GM19455 (cell line): Measurements from ENCODE around the gene CLPSL2.

ENCODE experiments used
- ATAC-seq: cut with Tn5 transposase; IDR thresholded peaks from one replicate; pipeline ENCODE4 v1.9.1; 2021; ENCODE audit not compliant: unreplicated experiment

The CLPSL2 gene

DNA sequence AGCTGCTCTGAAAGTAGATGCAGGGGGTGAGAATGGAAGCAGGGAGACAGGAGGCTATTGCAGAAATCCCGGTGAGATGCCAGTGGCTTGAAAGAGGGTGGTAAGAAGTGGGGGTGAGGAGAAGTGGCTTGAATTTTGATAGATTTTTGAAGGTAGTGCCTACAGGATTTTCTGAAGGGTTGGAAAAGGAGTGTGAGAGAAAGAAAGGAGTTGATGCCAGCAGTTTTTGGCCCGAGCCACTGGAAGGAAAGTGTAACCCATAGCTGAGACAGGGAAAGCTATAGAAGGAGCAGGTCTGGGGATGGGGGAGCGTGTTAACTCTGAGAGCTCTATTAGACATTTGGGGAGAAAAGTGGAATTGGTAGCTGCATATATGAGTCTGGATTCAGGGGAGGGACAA lies 29.9 kb upstream of the CLPSL2 start:
- ATAC-seq, result no peak

- ATAC-seq, result no peak
These were observed 28.5 kb upstream of the CLPSL2 start for GRCh38 chr6:35747877-35748276.

DNA sequence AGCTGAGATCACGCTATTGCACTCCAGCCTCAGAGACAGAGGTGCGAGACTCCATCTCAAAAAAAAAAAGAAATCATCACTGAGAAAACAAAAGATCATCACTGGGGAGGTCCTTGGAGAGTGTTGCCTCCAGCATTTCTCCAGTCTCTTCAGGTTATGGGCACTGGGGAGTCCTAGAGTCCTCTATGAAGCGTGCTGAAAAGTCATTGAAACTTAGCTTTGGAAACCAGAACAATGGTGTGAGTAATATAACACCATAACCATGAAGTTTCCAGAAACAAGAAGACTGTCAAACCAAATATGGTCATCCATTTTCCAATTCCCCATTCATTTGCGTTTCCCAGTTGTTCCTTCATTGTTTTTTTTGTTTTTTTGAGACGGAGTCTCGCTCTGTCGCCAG lies 25.8 kb upstream of the CLPSL2 start:
- no peak for ATAC-seq

- no peak for ATAC-seq
These were observed 24.8 kb upstream of the CLPSL2 start for GRCh38 chr6:35751594-35751993.

GRCh38 chr6:35752330-35752729 lies 24.1 kb upstream of the CLPSL2 start:
- no peak for ATAC-seq

GRCh38 chr6:35754452-35755277 lies 21.7 kb upstream of the CLPSL2 start:
- no peak for ATAC-seq

GRCh38 chr6:35755278-35755924 lies 21.0 kb upstream of the CLPSL2 start:
- ATAC-seq, result no peak

DNA sequence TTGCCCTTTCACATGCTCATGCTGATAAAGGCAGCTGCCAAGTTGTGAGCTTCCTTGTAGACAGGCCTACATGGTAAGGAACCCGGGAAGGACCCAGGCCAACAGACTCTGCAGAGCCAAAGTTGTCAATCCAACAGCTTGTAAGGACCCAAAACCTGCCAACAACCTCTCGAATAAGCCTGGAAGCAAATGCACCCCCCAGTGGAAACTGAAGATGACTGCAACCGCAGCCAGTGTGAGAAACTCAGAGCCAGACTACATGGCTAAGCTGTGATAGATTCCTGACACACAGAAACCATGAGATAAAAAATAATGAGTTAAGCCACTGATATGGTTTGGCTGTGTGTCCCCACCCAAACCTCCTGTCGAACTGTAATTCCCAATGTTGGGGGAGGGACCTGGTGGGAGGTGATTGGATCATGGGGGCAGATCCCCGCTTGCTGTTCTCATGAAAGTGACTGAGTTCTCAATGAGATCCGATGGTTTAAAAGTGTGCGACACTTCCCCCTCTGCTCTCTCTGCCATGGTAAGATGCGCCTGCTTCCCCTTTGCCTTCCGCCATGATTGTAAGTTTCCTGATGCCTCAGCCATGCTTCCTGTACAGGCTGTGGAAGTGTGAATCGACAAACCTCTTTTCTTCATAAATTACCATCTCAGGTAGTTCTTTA lies 18.8 kb upstream of the CLPSL2 start:
- ATAC-seq, result no peak

DNA sequence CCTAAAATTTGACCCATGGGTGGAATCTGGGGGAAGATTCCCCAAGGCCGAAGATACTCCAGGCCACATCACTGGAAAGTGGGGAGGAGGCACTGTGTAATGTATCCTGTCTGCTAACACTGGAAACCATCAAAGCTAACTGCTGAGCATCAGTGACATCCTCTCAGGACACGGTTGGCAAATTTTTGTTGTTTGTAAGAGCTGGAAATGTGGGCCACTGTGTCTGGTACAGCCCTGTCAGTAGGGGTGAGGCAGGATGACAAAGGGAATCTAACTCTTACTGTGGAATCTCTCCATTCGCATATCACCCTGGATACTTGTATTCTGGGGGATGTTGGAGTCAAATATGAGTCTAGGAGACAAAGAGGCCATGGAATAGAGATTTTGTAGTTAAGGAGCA lies 17.0 kb upstream of the CLPSL2 start:
- no peak for ATAC-seq

- ATAC-seq, result no peak
These were observed 10.7 kb upstream of the CLPSL2 start for GRCh38 chr6:35765739-35766138.

GRCh38 chr6:35769211-35769610 lies 7.2 kb upstream of the CLPSL2 start:
- ATAC-seq, result no peak

DNA sequence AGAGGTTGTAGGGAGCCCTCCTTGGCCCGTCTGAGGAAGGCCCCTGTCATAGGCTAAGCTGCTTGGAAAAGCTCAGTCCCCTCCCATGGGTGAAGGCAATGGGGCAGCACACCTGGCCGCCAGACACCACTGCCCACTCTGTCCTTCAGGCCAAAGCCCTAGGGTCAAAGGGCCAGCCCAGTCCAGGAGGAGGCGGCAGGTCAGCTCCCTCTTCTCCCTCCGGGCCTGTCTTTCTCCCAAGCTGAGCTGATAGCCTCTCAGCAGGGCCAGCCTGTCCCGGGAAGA lies 5.1 kb upstream of the CLPSL2 start:
- no peak for ATAC-seq

DNA sequence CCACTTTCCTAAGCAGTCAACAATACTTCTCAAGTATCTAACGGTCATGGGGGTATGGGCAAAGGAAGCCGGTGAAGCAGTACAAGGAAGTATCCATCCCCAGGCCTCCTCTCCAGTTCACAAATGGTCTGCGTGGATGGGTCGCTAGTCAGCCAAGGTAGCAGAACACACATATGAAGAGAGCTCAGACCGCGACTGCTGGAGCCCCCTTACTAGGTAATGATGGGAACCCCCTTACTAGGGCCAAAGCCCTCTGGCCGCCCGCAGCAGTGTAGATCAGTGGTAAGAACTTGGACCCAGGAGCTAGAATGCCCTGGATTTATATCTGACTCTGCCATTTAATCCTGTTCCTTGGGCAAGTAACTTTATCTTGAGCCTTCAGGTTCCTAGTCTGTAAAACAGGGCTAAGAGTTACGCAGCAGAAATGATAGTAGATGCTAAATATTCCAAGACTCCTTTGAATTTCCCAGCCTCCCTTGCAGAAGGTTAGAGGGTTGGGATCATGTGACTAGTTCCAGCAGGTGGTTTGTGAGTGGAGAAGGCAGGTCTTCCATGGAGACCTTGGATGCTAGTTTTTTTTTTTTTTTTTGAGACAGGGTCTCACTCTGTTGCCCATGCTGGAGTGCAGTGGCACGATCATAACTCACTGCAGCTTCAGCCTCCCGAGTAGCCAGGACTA lies 2.1 kb upstream of the CLPSL2 start:
- ATAC-seq, result no peak

DNA sequence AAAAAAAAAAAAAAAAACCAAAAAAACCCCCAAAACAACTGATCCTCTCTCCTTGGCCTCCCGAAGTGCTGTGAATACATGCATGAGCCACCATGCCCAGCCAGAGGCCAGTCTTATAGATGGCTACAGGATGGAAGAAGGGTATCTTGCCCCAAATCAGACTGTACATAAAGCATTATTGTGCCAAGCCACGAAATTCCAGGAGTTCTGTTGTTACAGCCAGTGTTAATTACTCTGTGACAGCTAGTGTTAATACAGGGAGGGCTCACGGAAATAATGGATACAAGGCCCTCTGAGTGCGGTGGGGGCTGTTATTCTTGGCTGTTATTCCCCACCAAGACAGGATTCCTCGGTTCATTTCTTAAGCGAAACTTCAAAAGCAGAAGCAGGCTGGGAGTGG lies 1.4 kb upstream of the CLPSL2 start:
- no peak for ATAC-seq

- ATAC-seq, result no peak
These were observed 1.1 kb downstream of the CLPSL2 start for GRCh38 chr6:35777356-35778102.

DNA sequence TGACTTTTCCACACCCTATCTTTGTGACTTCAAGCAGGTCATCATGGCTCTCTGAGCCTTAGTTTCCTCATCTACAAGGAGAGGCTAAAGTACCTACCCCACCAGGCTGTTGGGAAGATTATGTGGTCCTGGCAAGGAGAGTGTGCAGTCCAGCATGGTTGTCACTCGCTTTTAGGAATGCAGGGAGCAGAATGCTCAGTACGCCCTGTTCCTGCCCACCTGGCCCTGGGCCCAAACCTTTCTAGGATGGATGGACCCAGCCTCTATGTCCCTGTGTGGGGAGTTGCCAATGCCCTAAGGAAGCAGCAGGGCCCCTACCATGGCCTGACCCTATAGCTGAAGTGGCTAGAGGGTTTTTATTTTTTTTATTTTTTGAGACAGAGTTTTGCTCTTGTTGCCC lies 2.0 kb downstream of the CLPSL2 start:
- ATAC-seq, result no peak

DNA sequence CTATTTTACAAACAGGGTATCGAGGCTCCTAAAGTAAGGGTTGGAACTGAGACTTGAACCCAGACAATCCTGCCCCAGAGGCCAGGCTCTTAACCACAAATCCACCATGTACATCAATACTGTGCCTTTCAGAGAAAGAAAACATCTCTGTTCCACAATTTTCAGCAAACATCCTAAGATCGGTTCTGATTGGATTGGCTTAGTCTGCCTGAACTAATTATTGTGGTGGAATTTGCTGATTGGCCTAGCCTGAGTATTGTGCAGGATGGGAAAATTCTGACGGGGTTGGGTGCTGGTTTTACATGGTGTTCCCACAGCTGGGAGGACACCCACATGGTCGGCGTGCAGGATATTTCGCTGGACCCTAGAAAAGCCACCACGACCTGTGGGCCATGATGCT lies 4.3 kb downstream of the CLPSL2 start, which contains the start of gene CLPSL1:
Gene CLPSL1 (plus strand): TSS at position 301 of the 400 bp plus-strand sequence. CDS start 92 bp downstream, at position 393.
- no peak for ATAC-seq

GRCh38 chr6:35781290-35781689 lies 4.9 kb downstream of the CLPSL2 start:
- ATAC-seq, result no peak

DNA sequence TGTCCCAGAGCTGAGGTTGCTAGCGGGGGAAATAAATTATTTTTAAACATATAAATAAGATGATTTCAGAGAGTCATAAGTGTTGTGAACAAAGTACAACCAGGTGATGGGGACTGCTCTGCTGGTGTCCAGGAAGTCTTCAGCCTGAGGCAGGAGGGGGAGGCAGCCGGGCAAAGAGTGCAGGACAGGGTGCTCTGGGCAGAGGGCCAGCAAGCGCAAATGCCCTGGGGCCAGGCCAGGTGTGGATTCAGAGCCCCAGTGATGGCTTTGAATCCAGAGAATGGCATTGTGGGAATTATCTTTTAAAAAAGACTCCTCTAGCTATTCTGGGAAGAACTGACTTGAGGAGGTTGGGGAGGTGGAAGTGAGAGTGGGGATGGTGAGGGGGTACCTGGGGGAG lies 6.0 kb downstream of the CLPSL2 start:
- ATAC-seq, result no peak

GRCh38 chr6:35784200-35784599 lies 7.8 kb downstream of the CLPSL2 start:
- ATAC-seq, result no peak

DNA sequence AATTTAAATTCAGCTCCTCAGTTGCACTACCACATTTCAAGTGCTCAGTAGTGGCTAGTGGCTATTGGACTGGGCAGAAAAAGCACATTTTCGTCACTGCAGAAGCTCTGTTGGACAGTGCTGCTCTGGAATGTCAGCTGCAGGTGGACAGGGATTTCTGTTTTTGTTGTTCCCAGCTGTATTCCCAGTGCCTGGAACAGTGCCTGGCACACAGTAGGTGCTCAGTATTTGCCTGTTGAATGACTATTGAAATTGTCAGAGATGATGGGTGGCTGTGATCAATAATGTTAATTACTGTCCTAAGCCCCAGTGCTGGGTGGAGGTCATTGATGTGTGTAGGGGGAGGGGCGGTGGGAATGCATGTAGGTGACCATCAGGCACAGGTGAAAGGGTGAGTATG lies 9.9 kb downstream of the CLPSL2 start:
- ATAC-seq, result no peak
